Stimulated activated CD4-positive, alpha-beta T cell treated with anti-CD3 and anti-CD28 coated beads, Interleukin-1b, Interleukin-23, amount 100 ng/mL, for 48 hours (primary cell): ENCODE measurements around the gene DCTN5.
"Not testable (repeated sequence)": the region's sequence is repeated elsewhere in the genome, so short reads cannot be mapped to it uniquely, and the experiment has no call there.

Experiments
- DNase-seq: peaks from one replicate; pipeline ENCODE4 v3.0.0-alpha.2; 2020

DCTN5 gene

DNA sequence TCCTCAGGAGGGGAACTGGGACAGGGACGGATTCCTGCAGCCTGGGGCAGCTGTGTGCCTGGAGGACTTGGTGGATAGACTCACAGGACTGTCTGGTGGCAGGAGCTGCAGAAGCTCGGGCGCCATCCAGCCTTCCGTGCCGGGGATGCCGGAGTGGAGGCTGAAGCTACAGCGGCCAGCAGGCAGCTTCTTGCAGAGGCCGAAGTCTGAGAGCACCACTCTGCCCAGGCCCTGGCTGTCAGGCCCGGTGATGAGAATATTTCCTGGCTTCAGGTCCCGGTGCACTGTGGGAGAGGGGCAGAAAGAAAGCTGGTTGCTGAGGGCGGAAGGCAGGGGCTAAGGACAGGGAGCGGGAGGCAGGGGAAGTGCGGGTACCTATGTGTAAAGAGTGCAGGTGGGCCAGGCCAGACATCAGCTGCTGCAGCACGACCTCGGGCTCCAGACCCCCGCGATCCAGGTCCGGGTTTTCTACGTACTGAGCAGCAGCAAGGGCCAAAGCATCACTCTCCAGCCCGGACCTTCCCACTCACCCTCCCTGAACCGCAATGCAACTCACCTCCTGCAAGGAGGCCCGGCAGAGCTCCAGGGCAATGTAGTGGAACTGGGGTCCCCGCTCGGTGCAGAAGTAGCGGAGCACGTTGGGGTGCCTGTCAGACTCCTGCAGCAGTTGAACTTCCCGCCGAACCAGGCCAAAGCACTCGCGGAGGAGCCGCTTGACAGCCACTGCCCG, 53.5 kb downstream of the DCTN5 start:
- no peak for DNase-seq

DNA sequence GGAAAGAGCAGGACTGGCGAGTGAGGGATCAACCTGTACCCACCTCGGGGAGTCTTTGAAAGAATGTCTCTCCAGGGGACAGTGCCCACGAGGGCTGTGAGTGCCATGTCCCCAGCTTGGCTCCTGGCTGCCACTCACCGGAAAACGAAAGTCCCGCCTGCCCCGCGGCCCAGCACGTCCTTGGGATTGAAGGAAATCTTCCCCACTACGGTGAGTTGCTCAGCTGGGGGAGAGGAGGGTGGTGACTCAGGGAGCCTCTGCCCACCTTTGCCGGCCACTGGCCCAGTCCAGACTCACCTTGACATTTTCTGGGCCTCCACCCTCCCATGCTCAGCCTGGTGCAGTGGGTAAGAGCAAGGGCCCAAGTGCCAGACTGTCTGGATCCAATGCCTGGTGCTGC, 54.5 kb downstream of the DCTN5 start:
- no peak for DNase-seq

DNA sequence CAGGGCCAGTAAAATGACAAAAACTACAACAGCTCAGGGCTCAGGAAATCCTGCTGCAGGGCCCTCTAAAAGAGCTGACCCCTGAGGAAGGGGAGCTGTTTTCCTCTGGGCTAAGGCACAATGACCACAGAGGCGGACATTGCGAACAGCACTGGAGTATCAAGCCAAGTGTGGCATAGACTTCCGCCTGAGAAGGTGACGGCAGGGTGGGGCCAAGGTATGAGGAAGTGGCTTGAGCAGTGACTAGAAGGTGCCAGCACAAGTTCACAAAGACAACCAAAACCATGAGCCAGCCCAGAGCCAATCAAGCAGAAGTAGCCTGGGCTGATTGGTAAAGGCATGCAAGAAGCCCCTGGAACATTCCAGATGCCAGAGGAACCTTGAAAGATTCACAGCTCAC, 57.8 kb downstream of the DCTN5 start:
- no peak for DNase-seq

DNA sequence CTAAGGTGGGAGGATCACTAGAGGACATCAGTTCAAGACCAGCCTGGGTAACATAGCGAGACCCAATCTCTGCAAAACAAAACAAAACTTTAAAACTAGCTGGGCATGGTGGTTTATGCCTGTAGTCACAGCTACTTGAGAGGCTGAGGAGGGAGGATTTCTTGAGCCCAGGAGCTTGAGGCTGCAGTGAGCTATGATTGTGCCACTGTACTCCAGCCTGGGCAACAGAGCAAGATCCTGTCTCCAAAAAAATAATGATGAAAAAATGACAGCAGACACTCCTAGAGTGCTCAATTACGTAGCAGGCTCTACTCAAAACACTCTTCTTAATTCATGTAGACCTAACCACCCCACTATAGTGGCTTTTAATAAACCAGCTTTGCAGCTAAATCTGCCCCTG, 58.8 kb downstream of the DCTN5 start:
- DNase-seq = no peak

DNA sequence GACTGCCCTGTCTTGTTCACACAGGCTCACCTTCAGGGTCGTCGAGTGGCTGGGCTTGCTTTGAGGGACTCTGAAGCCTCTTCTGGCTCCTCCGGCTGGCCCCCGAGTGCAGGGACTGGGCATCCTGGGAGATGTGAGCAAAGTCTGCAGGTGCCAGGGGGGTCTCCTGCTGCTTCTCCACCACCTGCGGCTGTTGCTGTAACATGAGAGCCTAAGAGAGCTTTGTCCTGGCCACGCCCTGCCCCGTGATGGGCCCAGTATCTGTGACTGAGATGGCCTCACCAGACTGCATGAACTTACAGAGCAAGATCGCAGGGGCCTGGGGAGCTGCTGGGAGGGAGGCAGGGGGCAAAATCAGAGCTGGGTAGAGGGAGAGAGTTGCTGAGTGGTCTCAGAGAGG, 59.2 kb downstream of the DCTN5 start:
- no peak for DNase-seq

DNA sequence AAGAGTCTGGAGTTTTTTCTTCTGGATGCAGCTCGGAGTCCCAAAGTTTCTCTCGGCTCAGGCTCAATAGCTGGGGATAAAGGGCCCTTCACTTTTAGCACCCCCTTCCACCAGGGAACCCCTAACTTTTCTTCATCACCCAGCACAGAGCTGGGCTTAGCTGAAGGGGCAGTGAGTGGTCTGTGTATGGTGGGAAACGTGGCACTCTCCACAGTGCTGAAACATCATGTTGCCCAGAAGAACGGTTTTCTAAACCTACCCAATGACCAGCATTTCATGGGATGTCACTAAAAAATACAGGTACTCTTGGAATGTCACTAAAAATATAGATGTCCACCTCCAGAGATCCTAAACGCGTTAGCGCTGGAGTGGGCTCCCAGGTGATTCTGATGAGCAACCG, 59.8 kb downstream of the DCTN5 start:
- no peak for DNase-seq

DNA sequence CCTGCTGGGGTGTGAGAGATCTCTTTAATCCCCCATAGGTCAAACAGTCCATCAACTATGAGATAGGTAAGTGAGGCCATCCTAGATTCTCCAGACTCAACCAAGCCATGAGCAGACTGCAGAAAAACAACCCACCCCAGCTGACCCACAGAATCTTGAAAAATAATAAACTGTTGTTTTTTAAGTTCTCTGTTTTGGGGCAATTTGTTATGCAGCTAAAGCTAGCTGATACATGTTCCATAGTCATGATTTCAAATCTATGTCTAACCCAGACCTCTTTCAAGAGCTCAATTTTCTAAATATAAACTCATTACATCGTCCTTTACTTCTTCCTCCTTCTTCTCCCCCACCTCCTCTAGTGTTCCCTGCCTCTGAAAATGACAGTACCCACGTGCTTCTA, 61.7 kb downstream of the DCTN5 start:
- no peak for DNase-seq

DNA sequence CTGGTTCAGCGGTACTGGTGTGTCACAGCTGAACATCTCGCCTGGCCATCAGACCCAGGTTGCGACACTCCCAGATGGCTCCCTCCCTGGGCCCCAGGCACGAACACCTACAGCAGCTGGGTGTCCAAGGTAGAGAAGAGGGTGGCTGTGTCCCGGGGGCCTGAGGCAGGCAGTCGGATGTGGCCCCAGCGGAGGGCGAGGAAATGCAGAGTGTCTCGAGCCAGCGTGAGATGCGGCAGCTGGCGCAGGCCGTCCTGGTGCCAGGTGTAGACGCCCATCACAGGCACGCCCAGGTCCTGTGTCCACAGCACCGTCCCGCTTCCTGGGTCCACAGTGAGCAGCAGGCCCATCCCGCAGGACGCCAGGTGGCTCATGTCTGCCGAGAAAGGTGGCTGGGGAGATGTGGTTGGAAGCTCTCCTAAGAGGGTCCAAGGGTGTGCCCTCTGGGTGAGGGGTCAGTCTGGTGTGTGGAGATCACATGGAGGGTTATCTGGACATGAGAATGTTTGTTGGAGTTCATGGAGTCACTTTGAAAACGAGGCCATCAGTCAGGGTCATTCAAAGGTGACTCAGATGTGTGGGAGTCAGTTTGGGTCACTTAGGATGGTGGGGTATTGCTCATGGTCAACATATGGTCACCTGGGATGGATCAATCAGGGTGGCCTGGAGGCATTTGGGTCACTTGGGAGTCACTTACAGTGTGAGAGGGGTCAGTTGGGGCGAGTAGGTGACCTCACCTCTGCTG, 63.7 kb downstream of the DCTN5 start:
- no peak for DNase-seq

DNA sequence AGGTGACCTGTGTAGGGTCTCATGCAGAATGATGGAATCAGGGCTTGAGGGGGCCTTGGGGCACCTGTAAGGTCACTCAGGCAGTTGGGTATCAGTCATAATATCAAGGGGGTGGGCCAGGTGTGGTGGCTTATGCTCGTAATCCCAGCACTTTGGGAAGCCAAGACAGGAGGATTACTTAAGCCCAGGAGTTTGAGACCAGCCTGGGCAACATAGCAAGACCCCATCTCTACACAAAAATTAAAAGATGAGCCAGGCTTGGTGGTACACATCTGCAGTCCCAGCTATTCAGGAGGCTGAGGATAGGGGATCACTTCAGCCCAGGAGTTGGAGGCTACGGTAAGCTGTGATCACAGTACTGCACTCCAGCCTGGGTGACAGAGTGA, 64.2 kb downstream of the DCTN5 start:
- DNase-seq = no peak

DNA sequence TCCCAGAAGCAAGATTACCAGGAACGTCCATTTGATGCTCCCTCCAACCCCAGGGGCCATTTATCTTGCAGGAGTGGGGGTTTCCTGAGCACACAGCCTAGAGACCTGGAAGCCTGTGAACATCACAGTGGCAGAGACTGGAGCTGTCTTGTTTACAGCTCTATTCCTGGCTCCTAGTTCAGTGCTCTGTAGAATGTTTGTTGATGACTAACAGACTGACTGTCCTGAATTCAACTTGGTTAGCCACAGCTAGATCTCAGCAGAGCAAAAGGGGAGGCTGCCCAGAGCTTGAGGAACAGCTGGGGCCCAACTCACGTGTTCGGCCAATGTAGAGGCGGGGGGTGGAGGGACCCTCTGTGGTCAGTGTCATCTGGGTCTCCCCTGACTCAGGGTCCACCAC, 65.2 kb downstream of the DCTN5 start:
- DNase-seq = no peak

DNA sequence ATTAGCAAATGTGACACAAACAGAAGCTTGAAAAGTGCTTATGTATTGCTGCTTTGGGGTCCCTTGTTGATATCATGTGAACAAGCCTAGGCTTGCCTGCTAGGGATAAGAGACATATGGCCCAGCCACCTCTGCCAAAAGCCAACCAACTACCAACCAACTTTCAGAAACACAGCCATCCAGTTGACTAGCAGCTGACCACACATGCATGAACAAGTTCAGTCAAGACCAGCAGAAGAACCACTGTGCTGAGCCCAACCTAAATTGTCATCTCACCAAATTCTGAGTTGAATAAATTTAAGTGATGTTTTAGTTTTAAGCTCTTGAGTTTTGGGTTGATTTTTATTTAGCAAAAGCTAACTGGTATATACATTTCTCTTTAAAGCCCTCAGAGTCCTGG, 68.3 kb downstream of the DCTN5 start:
- DNase-seq = no peak

DNA sequence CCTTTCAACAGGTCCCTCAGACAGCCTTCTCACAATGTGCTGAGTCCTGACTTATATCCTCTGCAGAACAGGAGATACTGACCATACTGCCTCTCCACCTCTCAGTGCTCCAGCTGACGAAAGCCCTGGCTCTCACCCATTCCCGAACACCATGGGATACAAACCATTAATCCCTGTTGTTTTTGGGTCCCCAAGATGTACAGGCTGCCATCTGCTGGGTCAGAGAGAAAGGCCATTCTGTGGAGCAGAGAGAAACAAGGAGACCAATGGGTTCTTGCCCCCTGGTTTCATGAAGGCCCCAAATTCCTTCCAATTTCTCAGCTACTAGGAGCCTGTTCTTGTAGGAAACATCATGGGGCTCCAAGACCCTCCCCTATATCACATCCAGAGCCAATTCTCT, 68.7 kb downstream of the DCTN5 start:
- no peak for DNase-seq

DNA sequence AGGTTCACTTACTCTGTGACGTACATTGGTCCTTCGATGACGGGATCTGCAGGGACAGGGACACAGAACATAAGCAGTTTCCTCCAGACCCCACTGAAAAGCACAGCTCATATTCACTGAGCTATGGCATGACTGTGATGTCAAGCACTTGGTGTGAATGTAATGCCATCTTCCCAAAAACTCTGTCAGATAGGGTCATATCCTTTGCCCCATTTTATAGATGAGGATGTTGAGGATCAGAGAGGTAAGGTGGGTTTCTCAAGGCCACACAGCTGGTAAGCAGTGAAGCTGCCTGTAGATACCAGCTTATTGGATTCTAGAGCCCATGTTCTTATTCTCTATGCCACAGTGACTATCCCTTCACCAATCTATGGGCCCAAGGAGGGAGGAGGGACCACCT, 69.2 kb downstream of the DCTN5 start:
- DNase-seq = no peak

DNA sequence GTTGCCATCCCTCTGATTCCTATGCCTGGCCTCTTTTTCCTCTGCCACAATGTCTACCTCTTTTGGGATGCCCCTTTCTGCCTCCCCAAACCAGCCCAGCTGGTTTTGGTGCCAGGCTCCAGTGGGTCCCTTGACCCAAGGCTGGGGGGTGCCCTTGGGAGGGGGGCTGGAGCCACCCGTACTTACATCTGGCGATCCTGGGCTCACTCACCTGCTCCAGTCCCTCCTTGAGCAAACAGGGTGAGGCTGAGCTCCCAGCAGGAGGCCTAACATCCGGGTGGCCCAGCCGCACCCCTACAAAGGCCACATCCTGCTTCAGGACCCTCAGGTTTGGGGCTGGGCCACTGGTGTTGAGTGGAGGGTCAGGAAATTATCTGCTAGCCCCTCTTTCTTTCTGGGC, 70.5 kb downstream of the DCTN5 start:
- DNase-seq = no peak

DNA sequence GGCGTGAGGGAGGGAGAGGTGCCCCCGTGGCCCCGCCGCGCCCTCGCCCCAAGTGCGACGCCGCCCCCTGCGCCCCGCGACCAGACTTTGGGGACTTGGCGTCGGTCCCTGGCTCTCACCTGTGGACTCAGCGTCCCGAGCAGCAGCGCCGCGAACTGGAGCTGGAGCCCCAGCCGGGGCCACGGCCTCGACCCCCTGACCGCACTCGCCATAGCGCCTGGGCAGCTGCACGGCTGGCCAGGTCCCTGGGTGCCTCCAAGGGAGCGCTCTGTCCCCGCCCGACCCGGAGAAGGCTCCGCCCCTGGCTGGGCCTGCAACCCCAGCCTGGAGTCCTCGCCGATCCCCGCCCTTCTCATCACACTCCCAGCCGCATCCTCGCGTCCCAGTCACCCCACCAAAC, 71.7 kb downstream of the DCTN5 start, which contains the start of gene ERN2:
Gene ERN2, minus strand, starts transcription at position 247 of the 400 bp plus-strand sequence. Its CDS starts 35 bp downstream, at position 212.
- DNase-seq = no peak

DNA sequence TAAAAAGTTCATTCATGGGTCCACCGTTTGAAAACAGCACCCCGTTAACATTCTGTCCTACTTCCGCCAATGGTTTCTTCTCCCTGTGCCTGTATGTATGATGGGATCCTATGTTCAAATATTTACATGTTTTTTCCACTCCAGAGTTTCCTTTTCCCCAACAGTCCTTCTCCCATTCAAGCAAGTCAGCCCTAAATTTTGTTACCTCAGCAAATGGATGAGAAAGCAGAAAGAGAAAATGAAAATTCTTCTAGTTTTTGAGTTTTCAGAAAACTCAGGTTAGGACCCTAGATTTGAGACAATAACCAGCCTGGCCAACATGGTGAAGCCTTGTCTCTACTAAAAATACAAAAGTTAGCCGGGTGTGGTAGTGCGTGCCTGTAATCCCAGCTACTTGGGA, 75.2 kb downstream of the DCTN5 start:
- no peak for DNase-seq

DNA sequence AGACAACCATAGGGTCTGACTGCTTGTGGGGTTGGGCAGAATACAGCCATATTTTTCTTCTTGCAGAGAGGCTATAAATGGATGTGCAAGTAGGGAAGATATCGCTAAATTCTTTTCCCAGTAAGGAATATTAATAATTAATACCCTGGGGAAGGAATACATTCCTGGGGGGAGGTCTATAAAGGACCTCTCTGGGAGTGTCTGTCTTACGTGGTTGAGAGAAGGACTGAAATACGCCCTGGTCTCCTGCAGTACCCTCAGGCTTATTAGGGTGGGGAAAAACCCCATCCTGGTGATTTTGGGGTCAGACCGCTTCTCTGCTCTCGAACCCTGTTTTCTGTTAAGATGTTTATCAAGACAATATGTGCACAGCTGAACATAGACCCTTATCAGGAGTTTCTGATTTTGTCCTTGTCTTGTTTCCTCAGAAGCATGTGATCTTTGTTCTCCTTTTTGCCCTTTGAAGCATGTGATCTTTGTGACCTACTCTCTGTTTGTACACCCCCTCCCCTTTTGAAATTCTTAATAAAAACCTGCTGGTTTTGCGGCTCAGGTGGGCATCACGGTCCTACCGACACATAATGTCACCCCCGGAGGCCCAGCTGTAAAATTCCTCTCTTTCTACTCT, 81.5 kb downstream of the DCTN5 start:
- not testable (repeated sequence) for DNase-seq

DNA sequence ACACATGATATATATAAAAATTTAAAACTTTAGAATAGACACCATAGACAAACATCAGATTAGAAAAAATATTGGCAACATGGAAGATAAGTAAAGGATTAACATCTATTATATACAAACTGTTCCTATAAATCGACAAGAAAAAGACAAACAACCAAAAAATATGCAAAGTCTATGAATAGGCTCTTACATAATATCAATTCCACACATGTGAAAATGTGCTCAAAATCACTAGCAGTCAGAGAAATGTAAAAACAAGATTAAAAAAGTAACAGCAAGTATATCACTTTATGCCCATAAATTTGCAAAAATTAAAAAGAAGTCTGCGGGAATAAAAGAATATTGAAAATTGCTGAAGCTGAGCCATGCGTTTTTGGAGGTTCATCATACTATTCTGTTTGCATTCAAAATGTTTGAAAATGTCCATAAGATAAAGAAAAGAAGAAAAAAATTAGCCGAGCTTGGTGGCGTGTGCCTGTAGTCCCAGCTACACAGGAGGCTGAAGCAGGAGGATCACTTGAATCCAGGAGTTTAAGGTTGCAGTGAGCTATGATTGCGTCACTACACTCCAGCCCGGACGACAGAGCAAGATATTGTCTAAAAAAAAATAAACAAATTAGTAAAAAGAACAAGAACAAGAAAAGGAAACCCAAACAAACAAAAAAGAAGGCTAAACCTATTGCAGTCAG, 83.0 kb downstream of the DCTN5 start:
- no peak for DNase-seq

DNA sequence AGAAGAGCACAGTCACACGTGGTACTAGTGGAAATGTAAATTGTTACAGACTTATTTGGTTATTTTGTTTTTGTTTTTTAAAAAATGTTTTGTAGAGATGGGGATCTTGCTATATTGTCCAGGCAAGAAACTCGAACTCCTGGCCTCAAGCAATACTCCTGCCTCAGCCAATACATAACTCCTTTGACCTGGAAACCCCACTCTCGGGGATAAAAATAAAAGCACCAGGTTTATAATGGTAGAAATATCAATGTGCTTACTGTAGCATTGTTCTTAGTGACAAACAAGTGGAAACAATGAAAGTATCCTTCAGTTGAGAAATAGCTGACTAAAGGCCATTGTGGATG, 83.5 kb downstream of the DCTN5 start:
- no peak for DNase-seq

DNA sequence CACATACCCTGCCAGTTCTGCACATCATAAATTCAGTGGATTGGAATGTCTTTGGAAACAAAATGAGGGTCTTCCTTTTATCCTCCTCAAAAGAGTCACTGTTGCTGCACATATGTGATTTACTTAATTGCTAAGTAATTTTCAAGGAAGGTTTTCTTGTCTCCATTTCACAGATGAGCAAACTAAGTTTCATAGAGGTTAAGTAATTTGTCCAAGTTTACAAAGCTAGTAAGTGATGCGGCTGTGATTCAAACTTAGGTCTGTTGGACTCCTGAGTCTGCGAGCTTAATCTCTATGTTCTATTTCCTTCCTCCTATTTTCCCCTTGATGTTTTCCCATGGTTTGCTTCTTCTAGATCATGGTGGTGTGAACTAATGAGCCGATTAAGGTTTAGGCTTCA, 85.4 kb downstream of the DCTN5 start:
- no peak for DNase-seq
